ENCODE results near the gene FAM219A. TPM values are rescaled to one million over a fixed set of nuclear protein-coding genes. Genes with fewer than 3 reads are reported as not detected.

The FAM219A gene
- total RNA-seq, 1 experiment from 2014 or later, result 14.7 TPM

GRCh38 chr9:34396276-34397214 is 61.8 kb downstream of the FAM219A start:
- Histone ChIP-seq H3K4me1 (no peaks in the 10 kb centered on the region), H3K4me3 (ENCODE audit: low read depth, low read length) (no peak overlapping the region), H3K27me3 (replicated peaks; ENCODE audit: control insufficient read depth, insufficient read depth, low read length) (no peaks in the 10 kb centered on the region), H3K36me3 (ENCODE audit: control insufficient read depth, insufficient read depth, low read length) (no peaks in the 10 kb centered on the region), H3K9me3 (no peaks in the 10 kb centered on the region)
- no peak overlapping the region for H3K27ac Mint-ChIP-seq (ENCODE audit: unreplicated experiment)
- H3K36me3 Mint-ChIP-seq (ENCODE audit: insufficient read depth, unreplicated experiment), result peaks cover 2% of the 10 kb centered on the region
- no peaks in the 10 kb centered on the region for H3K9me3 Mint-ChIP-seq (ENCODE audit: unreplicated experiment)
- H3K4me1 Mint-ChIP-seq (ENCODE audit: low read depth, unreplicated experiment), result no peaks in the 10 kb centered on the region
- CTCF ChIA-PET, result interaction anchor here (0.7 kb wide), 1 partner anchor 207 kb away, joined by 3 read pairs; no protein-coding TSS in a partner anchor
- no peak for TF ChIP-seq CTCF (IDR thresholded peaks at IDR 0.05; ENCODE audit: insufficient read depth in 1 of 2, low read depth in 1 of 2, low read length in 1 of 2, severe bottlenecking in 1 of 2, unreplicated experiment in 1 of 2)
- BruUV-seq (replicated peaks), result no TSS peak
- DNase-seq, result peak in 1 of 2 experiments; percentile 26
- POLR2A ChIA-PET, result no interaction called here
- intact Hi-C loops (cut with micrococcal nuclease; ENCODE audit: unreplicated experiment), result no loop called here
- H3K4me3 Mint-ChIP-seq (ENCODE audit: unreplicated experiment), result no peak overlapping the region
- H3K27me3 Mint-ChIP-seq (ENCODE audit: insufficient read depth, unreplicated experiment), result no peaks in the 10 kb centered on the region

GRCh38 chr9:34392511-34392910 is 65.9 kb downstream of the FAM219A start:
- no peak overlapping the region for H3K27ac Mint-ChIP-seq (ENCODE audit: unreplicated experiment)
- Histone ChIP-seq H3K4me1 (no peaks in the 10 kb centered on the region), H3K36me3 (ENCODE audit: control insufficient read depth, insufficient read depth, low read length) (no peaks in the 10 kb centered on the region), H3K27me3 (replicated peaks; ENCODE audit: control insufficient read depth, insufficient read depth, low read length) (no peaks in the 10 kb centered on the region), H3K4me3 (ENCODE audit: low read depth, low read length) (no peak overlapping the region), H3K9me3 (no peaks in the 10 kb centered on the region)
- peaks cover 6% of the 10 kb centered on the region for H3K27me3 Mint-ChIP-seq (ENCODE audit: insufficient read depth, unreplicated experiment)
- no peaks in the 10 kb centered on the region for H3K4me1 Mint-ChIP-seq (ENCODE audit: low read depth, unreplicated experiment)
- H3K9me3 Mint-ChIP-seq (ENCODE audit: unreplicated experiment), result no peaks in the 10 kb centered on the region
- H3K4me3 Mint-ChIP-seq (ENCODE audit: unreplicated experiment), result no peak overlapping the region
- H3K36me3 Mint-ChIP-seq (ENCODE audit: insufficient read depth, unreplicated experiment), result no peaks in the 10 kb centered on the region
- no peak for TF ChIP-seq CTCF (IDR thresholded peaks at IDR 0.05; ENCODE audit: insufficient read depth in 1 of 2, low read depth in 1 of 2, low read length in 1 of 2, severe bottlenecking in 1 of 2, unreplicated experiment in 1 of 2)
- CTCF ChIA-PET, result interaction anchor here (0.6 kb wide), 1 partner anchor 124 kb away, joined by 3 read pairs; no protein-coding TSS in a partner anchor
- no TSS peak for BruUV-seq (replicated peaks)
- intact Hi-C loops (cut with micrococcal nuclease; ENCODE audit: unreplicated experiment), result no loop called here
- POLR2A ChIA-PET, result no interaction called here
- peak in 1 of 2 experiments; percentile 5 for DNase-seq

- no peak overlapping the region for H3K4me3 Mint-ChIP-seq (ENCODE audit: unreplicated experiment)
- DNase-seq, result no peak
- H3K4me1 Mint-ChIP-seq (ENCODE audit: low read depth, unreplicated experiment), result peaks cover 13% of the 10 kb centered on the region
- H3K36me3 Mint-ChIP-seq (ENCODE audit: insufficient read depth, unreplicated experiment), result no peaks in the 10 kb centered on the region
- intact Hi-C loops (cut with micrococcal nuclease; ENCODE audit: unreplicated experiment), result no loop called here
- ChIA-PET POLR2A (no interaction called here), CTCF (no interaction called here)
- no peaks in the 10 kb centered on the region; the same call in 1 of the 2 replicates for H3K4me1 ChIP-seq
- BruUV-seq (replicated peaks), result no TSS peak
- H3K27me3 ChIP-seq (replicated peaks; ENCODE audit: control insufficient read depth, insufficient read depth, low read length), result no peaks in the 10 kb centered on the region
- no peak overlapping the region for H3K27ac Mint-ChIP-seq (ENCODE audit: unreplicated experiment)
- H3K9me3 ChIP-seq, result no peaks in the 10 kb centered on the region
- no peak for TF ChIP-seq CTCF (IDR thresholded peaks at IDR 0.05; ENCODE audit: insufficient read depth in 1 of 2, low read depth in 1 of 2, low read length in 1 of 2, severe bottlenecking in 1 of 2, unreplicated experiment in 1 of 2)
- peaks cover 6% of the 10 kb centered on the region for H3K27me3 Mint-ChIP-seq (ENCODE audit: insufficient read depth, unreplicated experiment)
- H3K9me3 Mint-ChIP-seq (ENCODE audit: unreplicated experiment), result no peaks in the 10 kb centered on the region
- no peaks in the 10 kb centered on the region for H3K36me3 ChIP-seq (ENCODE audit: control insufficient read depth, insufficient read depth, low read length)
- no peak overlapping the region for H3K4me3 ChIP-seq (ENCODE audit: low read depth, low read length)
These were observed 71.1 kb downstream of the FAM219A start for GRCh38 chr9:34387239-34387638.

All from Caco-2 (cell line).